Transverse colon (tissue), 4 donors: ENCODE data around the gene MAGI2. TPM values are rescaled to one million over a fixed set of nuclear protein-coding genes. Genes with fewer than 3 reads are reported as not detected.

Experiments used
- DNase-seq: peaks from one replicate; pipeline ENCODE4 v3.0.0-alpha.2; 2019
- H3K27ac ChIP-seq, 4 donors: fragments of 200-600 bp; sonication (generic); 2 replicates each; pipeline ENCODE4 v1.5.1; 2016 to 2018; ENCODE audit warnings: inconsistent platforms in 4 of 4
- H3K27me3 ChIP-seq: fragments of 200-600 bp; sonication (generic); 2 replicates; pipeline ENCODE4 v1.5.1; 2017; ENCODE audit warnings: inconsistent platforms
- H3K36me3 ChIP-seq, 4 donors: fragments of 200-600 bp; sonication (generic); 2 replicates each; pipeline ENCODE4 v1.5.1; 2017 to 2019; ENCODE audit warnings: inconsistent platforms in 4 of 4
- H3K4me1 ChIP-seq, 4 donors: fragments of 200-600 bp; sonication (generic); 2 replicates each; pipeline ENCODE4 v1.5.1; 2017 to 2020; ENCODE audit warnings: inconsistent platforms in 4 of 4
- H3K4me3 ChIP-seq, 4 donors: fragments of 200-600 bp; sonication (generic); 1 replicate in 1 of 4; 2 replicates in 3 of 4; pipeline versions ENCODE4 v1.5.1 to v1.6.1; 2017 to 2019; ENCODE audit warnings: inconsistent platforms in 4 of 4
- H3K9me3 ChIP-seq, 2 donors: fragments of 200-600 bp; sonication (generic); 2 replicates each; pipeline ENCODE4 v1.5.1; 2017 to 2019; ENCODE audit warnings: inconsistent platforms in 2 of 2
- CTCF ChIP-seq, 5 experiments: fragments of 200-600 bp in 3 of 5; fragments of 450-650 bp in 2 of 5; sonication (generic) in 3 of 5; IDR thresholded peaks; 1 replicate in 2 of 5; 2 replicates in 3 of 5; pipeline ENCODE4 v1.5.1; 2016 to 2017; ENCODE audit warnings: antibody characterized with exemption in 5 of 5, inconsistent platforms in 3 of 5, mild to moderate bottlenecking in 2 of 5, moderate library complexity in 1 of 5
- EP300 ChIP-seq: sonication (generic); formaldehyde crosslinking; IDR thresholded peaks from one replicate; pipeline ENCODE4 v1.6.1; 2017; ENCODE audit warnings: antibody characterized with exemption, low read depth
- POLR2A ChIP-seq: fragments of 450-650 bp; IDR thresholded peaks from one replicate; pipeline ENCODE4 v1.6.1; 2016; ENCODE audit warnings: antibody characterized with exemption, mild to moderate bottlenecking, moderate library complexity
- POLR2AphosphoS5 ChIP-seq, 3 donors: sonication (generic); formaldehyde crosslinking; IDR thresholded peaks; one replicate each; pipeline ENCODE4 v1.6.1; 2016; ENCODE audit warnings: antibody characterized with exemption in 3 of 3
- WGBS, 2 donors: methylation state at CpG; one replicate each; pipeline ENCODE4 v1.1.5; 2018; ENCODE audit warnings: low coverage in 1 of 2; 5-methylcytosine and 5-hydroxymethylcytosine counted together
- in situ Hi-C, 4 donors: fragments of 200-750 bp; cut with MboI; loops; one replicate each; pipeline versions ENCODE4 v1.15.0 to v1.15.1; 2017; ENCODE audit warnings: low sequenced_read_pairs in 3 of 4, low pct_ligation_motif_present in 1 of 4, low pct_unique_long_range_greater_than_20kb in 1 of 4
- intact Hi-C: fragments of 100-400 bp; cut with DNase I; formaldehyde crosslinking; loops from one replicate; pipeline ENCODE4 v1.15.1; 2023; ENCODE audit warnings: low total_unique reads
- total RNA-seq, 4 donors: library from RNA; depleted of rRNA; stranded (reverse); fragments of >200 nt; gene quantifications; one replicate each; pipeline ENCODE4 v1.1.0, GENCODE V29; 2016

MAGI2 gene
- total RNA-seq, 4 donors from 2014 or later, result 1.6 to 9.7 (median 4.1) TPM

DNA sequence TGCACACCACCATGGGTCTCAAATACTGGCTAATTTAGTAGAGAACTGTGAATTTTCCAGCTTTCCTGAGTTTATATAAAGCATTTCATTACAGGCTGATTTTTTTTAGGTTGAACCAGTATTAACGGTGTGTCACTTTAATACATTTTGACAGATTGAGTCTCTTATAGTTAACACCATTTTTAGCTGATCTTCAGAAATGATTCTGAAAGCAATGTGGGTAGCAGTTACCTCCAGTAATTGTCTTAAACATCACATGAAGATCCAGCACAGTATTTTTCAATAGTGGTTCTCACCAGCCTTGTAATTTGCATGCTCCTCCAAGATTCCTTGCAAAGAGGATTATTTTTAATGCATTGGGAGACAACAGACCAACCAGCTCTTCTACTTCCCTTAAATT, 961.3 kb downstream of the MAGI2 start:
- no peak overlapping the region for H3K27ac ChIP-seq
- TF ChIP-seq POLR2A, result no peak
- TF ChIP-seq EP300, result no peak
- TF ChIP-seq CTCF (IDR thresholded peaks at IDR 0.05), result no peak
- TF ChIP-seq POLR2AphosphoS5 (IDR thresholded peaks at IDR 0.05), result no peak
- no peaks in the 10 kb centered on the region for H3K36me3 ChIP-seq
- in situ Hi-C loops, result no loop called here
- no peaks in the 10 kb centered on the region for H3K9me3 ChIP-seq
- no peak overlapping the region for H3K4me3 ChIP-seq
- peaks cover 0 to 9% (median 2%) of the 10 kb centered on the region in 4 donors for H3K4me1 ChIP-seq
- WGBS, 2 donors, result 86% methylated on average over 1 of the region's 1 CpG; no CpG with 5 or more reads in 1 of the 2 donors
- H3K27me3 ChIP-seq, result no peaks in the 10 kb centered on the region
- no peak for DNase-seq
- intact Hi-C loops, result no loop called here

DNA sequence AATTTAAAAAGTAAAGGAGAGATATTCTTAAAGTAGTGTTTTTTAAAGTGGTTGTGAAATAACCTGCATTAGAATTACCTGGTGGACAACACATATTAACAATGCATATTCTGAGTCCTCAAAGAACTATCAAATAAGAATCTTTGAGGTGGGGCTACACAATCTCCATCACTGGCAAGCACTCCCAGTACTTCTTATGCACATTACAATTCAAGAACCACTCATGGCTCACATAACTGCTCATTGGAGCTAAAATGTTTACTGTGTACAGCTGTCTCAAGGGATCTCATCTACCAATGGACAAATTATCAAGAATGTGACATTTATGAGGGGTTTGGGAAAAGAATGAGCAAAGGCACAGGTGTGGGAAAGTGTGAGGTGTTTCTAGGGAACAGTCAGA, 962.9 kb downstream of the MAGI2 start:
- in situ Hi-C loops, result no loop called here
- Histone ChIP-seq H3K27ac (no peak overlapping the region), H3K9me3 (no peaks in the 10 kb centered on the region), H3K4me1 (peaks cover 0 to 9% (median 2%) of the 10 kb centered on the region in 4 donors), H3K36me3 (no peaks in the 10 kb centered on the region), H3K27me3 (no peaks in the 10 kb centered on the region), H3K4me3 (no peak overlapping the region)
- intact Hi-C loops, result no loop called here
- no peak for TF ChIP-seq EP300
- TF ChIP-seq CTCF (IDR thresholded peaks at IDR 0.05), result no peak
- TF ChIP-seq POLR2A, result no peak
- no peak for TF ChIP-seq POLR2AphosphoS5 (IDR thresholded peaks at IDR 0.05)
- no peak for DNase-seq

DNA sequence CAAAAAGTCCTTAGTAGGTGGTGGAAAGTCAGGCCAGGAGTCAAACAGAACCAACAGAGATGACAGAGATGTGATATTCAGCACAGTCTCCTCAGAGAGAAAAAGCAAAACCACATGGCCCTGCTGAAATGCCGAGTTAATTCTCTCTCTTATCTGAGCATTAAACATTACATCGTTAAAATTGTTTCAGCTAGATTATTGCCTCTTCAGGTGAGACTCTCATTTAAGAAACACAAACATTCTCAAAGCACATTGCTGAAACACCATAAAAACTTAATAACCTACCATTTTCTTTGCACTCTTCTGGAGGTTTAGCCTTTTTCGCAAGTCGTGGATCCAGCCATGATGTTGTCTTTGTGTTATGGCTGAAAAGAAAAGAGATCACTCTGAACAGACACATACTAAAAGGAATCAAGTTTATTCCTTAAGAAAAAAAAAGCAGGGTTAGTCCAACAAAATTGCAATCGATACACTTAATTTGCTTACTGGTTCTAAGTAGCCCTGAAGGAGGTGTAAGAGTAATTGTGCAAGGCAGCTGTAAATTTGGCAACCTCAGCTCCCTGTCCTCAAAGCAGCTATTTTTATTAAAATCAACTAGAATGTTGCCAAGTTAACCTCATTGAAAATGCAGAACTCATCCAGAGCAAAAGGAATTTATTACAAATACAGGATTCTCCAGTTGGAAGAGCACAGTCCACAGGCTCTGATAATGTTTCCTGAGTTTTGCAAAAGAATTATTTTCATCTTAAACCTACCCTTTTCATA, 963.8 kb downstream of the MAGI2 start:
- H3K36me3 ChIP-seq, result no peaks in the 10 kb centered on the region
- H3K4me1 ChIP-seq, result peaks cover 0 to 9% (median 2%) of the 10 kb centered on the region in 4 donors
- in situ Hi-C loops, result no loop called here
- no peak overlapping the region for H3K27ac ChIP-seq
- no peak overlapping the region for H3K4me3 ChIP-seq
- 32 to 37% methylated on average over 5 of the region's 5 CpGs for WGBS, 2 donors
- no peaks in the 10 kb centered on the region for H3K27me3 ChIP-seq
- intact Hi-C loops, result no loop called here
- DNase-seq, result no peak
- no peak for TF ChIP-seq EP300
- no peaks in the 10 kb centered on the region for H3K9me3 ChIP-seq

DNA sequence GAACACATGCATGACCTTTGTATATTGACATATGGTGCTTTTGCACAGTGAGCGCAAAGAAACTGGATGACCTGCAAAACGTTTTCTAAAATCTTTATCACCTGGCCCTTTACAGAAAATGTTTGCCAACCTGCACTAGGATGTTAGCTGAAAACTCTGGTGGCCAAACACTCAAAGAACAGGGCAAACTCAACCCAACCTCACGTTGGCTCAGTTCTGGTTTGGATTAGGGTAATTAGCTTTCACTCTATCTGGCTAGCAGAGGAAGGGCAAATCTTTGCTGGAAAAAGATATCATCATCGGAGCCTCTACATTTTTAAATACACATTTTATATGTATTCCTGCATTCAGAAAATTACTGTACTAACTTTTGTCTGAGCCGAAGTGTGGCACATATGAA, 966.0 kb downstream of the MAGI2 start:
- Histone ChIP-seq H3K4me3 (no peak overlapping the region), H3K9me3 (no peaks in the 10 kb centered on the region), H3K4me1 (peaks cover 0 to 9% (median 2%) of the 10 kb centered on the region in 4 donors), H3K27ac (peak overlapping the region in 1 of 4 donors; percentile 8), H3K36me3 (no peaks in the 10 kb centered on the region), H3K27me3 (no peaks in the 10 kb centered on the region)
- WGBS, 2 donors, result 50 to 57% methylated on average over 5 of the region's 5 CpGs
- no peak for DNase-seq
- intact Hi-C loops, result no loop called here
- TF ChIP-seq CTCF (IDR thresholded peaks at IDR 0.05) (no peak), EP300 (no peak), POLR2A (no peak), POLR2AphosphoS5 (IDR thresholded peaks at IDR 0.05) (no peak)
- in situ Hi-C loops, result no loop called here

DNA sequence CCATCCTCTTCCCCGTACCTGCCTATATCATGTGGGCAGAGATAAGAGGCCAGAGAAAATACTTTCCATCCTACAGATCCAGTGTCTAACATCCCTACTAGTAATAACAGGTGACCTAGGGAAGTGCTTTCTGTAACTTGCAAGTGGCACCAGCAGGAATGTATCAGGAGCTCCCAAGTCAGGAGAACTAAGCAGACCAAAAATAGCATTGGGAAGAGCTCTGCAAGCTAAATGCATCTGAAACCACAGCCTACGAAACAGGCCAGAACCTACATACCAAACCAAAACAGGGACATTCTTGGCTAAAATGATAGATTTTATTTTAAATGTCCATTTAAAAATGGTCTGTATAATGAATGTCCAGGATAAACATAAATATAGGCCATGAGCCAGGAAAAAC, 974.1 kb downstream of the MAGI2 start:
- Histone ChIP-seq H3K27ac (no peak overlapping the region), H3K4me1 (no peaks in the 10 kb centered on the region), H3K9me3 (no peaks in the 10 kb centered on the region), H3K36me3 (no peaks in the 10 kb centered on the region), H3K4me3 (no peak overlapping the region), H3K27me3 (no peaks in the 10 kb centered on the region)
- whole genome bisulfite sequencing, 2 donors, result 73 to 76% methylated on average over 2 of the region's 2 CpGs
- intact Hi-C loops (no loop called here), in situ Hi-C loops (no loop called here)
- no peak for DNase-seq
- no peak for TF ChIP-seq POLR2AphosphoS5 (IDR thresholded peaks at IDR 0.05)
- no peak for TF ChIP-seq CTCF (IDR thresholded peaks at IDR 0.05)
- no peak for TF ChIP-seq EP300
